ENCODE measurements around the gene CMIP. TPM values are rescaled to one million over a fixed set of nuclear protein-coding genes. Genes with fewer than 3 reads are reported as not detected.

Gene CMIP
- total RNA-seq, 3 donors from 2014 or later: 73.3 to 127 (median 79.8) TPM

DNA sequence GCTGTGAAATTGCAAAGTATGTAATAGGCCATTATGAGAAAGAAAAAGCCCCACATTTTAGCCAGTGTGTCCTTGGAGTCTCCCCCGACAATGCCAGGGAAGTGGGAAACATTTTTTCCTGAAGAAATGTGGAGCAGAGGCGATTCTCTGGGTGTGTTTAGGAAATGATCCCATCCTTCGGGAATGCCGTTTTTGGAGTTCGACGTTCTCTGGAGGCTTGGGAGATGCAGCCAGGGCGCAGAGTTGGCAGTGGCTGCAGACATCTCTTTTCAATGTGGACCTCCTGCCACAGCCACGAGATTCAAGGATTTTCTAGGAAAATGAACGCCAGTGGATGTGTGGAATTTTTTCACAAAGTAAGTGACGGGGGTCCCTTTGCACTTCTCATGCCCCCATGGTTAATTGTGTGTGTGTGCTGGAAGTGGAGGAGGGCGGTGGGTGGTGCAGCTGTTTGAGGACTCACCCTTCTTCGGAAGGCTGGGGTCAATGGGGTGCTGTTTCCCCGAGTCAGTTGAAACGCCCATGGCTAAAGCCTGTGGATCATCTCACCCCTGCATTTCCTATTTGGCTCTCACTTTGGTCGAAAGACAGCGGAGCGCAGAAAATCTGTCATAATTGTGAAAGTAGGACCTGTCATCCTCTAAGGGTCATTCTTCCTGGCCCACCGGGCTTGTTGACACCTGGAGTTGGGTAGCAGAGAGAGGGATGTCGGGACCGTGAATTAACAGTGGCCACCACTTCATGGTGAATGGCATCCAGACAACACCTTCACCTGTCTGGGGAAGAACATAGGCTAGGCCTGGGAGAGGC is 73.2 kb downstream of the CMIP start:
- TF ChIP-seq, protein P1, sequence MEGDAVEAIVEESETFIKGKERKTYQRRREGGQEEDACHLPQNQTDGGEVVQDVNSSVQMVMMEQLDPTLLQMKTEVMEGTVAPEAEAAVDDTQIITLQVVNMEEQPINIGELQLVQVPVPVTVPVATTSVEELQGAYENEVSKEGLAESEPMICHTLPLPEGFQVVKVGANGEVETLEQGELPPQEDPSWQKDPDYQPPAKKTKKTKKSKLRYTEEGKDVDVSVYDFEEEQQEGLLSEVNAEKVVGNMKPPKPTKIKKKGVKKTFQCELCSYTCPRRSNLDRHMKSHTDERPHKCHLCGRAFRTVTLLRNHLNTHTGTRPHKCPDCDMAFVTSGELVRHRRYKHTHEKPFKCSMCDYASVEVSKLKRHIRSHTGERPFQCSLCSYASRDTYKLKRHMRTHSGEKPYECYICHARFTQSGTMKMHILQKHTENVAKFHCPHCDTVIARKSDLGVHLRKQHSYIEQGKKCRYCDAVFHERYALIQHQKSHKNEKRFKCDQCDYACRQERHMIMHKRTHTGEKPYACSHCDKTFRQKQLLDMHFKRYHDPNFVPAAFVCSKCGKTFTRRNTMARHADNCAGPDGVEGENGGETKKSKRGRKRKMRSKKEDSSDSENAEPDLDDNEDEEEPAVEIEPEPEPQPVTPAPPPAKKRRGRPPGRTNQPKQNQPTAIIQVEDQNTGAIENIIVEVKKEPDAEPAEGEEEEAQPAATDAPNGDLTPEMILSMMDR (IDR thresholded peaks at IDR 0.05): no peak
- Histone ChIP-seq H3K4me1 (ENCODE audit: low read depth) (peaks cover 19% of the 10 kb centered on the region), H3K4me3 (no peak overlapping the region), H3K36me3 (ENCODE audit: low read depth) (no peaks in the 10 kb centered on the region), H3K9me3 (no peaks in the 10 kb centered on the region)
- ATAC-seq (no peak), DNase-seq (peak in 1 of 3 donors; percentile 25)
- intact Hi-C loops (cut with DNase I, micrococcal nuclease): no loop called here

DNA sequence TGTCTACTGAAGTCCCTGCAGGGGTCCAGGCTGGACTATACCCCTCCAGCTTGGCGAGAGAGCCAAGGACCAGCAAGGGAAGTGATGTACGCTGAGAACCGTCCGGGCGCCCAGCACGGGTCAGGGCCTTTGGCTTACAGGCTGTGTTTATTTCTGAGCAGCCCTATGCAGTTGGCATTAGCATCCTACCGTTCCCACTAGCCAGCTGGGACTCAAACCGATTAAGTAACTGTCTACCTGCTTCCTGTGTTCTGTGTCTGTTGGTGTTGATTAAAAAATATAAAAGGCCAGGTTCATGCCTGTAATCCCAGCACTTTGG is 73.8 kb downstream of the CMIP start:
- ATAC-seq (no peak), DNase-seq (peak in 1 of 3 donors; percentile 49)
- H3K9me3 ChIP-seq: no peaks in the 10 kb centered on the region
- H3K4me1 ChIP-seq (ENCODE audit: low read depth): peaks cover 13% of the 10 kb centered on the region
- TF ChIP-seq, protein P1 (IDR thresholded peaks at IDR 0.05): no peak
- H3K4me3 ChIP-seq: no peak overlapping the region
- intact Hi-C loops (cut with DNase I, micrococcal nuclease): no loop called here
- H3K36me3 ChIP-seq (ENCODE audit: low read depth): no peaks in the 10 kb centered on the region

DNA sequence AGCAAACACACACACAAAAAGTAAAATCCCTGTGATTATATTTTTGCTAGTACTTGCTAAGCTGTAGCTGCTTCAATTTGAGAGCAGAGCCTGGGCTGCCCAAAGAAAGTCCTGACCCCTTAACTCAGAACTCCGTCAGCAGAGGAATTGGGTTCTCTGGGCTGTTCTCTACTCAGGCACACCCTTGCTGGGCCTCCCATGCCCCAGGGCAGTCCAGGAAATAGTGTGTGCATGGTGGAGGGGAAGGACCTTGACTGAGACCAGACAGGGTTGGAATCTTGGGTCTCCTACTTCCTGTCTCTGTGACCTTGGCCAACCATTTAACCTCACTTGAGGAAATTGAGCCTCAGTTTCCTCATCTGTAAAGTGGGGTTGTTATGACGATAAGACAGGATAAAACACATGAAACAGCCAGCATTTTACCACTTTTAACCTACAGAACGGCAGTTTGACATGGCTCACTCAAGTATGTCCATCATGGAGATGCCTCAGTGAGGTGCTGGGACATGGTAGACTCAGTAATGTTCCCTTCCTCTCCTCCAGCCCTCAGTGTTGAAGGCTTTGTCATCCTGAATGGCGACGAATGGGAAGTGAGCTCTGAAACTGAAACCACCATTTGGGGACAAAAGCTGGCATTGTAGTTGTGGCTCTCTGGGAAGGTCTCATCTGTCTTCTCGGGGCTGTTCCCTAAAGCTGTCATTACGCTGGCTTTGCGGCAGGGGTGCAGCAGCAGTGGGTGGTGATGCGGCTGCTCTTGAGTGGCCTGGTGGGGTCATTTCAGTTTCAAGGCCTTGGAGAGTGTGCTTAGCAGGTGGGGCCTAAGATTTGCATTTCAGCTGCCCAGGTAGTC is 74.9 kb downstream of the CMIP start:
- peak; percentile 50 for ATAC-seq
- peaks cover 5% of the 10 kb centered on the region for H3K4me1 ChIP-seq (ENCODE audit: low read depth)
- TF ChIP-seq, protein P1 (IDR thresholded peaks at IDR 0.05): no peak
- peak in 1 of 3 donors; percentile 17 for DNase-seq
- H3K36me3 ChIP-seq (ENCODE audit: low read depth): no peaks in the 10 kb centered on the region
- H3K9me3 ChIP-seq: no peaks in the 10 kb centered on the region
- intact Hi-C loops (cut with DNase I, micrococcal nuclease): no loop called here
- H3K4me3 ChIP-seq: no peak overlapping the region

DNA sequence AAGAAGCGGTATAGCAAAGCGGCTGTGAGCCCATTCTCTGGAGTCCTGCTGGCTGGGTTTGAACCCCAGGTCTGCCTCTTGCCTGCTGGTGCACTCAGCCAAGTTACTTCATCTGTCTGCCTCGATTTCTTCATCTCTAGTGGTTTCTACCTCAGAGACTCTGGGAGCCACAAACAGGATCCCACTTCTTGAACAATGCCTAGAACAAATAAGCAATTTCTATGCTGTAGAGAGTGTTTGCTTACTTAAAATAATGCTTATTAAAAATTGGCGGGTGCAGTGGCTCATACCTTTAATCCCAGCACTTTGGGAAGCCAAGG is 75.5 kb downstream of the CMIP start:
- TF ChIP-seq, protein P1 (IDR thresholded peaks at IDR 0.05): no peak
- Histone ChIP-seq H3K9me3 (no peaks in the 10 kb centered on the region), H3K36me3 (ENCODE audit: low read depth) (no peaks in the 10 kb centered on the region), H3K4me1 (ENCODE audit: low read depth) (peaks cover 5% of the 10 kb centered on the region), H3K4me3 (no peak overlapping the region)
- ATAC-seq: no peak
- intact Hi-C loops (cut with DNase I, micrococcal nuclease): no loop called here
- DNase-seq: no peak

DNA sequence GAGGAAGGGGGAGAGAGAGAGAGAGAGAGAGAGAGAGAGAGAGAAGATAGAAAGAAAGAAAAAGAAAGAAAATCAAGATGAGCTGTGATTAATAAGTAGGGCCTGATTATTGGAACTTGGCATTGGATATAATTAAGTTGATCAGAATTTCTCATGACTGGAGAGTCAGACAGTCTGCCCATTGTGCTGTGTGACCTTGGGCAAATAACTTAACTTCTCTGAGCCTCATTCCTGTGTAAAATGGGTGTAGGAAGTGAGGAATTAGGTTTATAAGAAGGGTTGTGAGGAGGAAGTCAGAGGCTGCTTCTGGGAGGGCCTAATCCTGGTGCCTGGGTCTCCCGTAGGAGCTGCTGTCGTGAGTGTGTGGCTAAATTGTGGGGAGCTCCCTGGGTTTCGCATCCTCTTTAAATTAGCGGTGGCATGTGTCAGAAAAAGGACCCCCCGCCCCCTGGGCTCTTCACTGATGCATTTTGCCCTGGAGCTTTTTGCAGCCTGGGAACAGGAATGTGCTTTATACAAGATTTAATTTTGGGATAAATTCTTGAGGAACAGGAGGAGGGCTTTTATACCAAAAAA is 76.0 kb downstream of the CMIP start:
- H3K4me3 ChIP-seq: no peak overlapping the region
- ATAC-seq (no peak), DNase-seq (no peak)
- peaks cover 5% of the 10 kb centered on the region for H3K4me1 ChIP-seq (ENCODE audit: low read depth)
- intact Hi-C loops (cut with DNase I, micrococcal nuclease): no loop called here
- TF ChIP-seq, protein P1 (IDR thresholded peaks at IDR 0.05): no peak
- no peaks in the 10 kb centered on the region for H3K36me3 ChIP-seq (ENCODE audit: low read depth)
- H3K9me3 ChIP-seq: no peaks in the 10 kb centered on the region

Measured in mucosa of descending colon (tissue), 3 donors.